NK-92 (cell line): Measurements from ENCODE around the gene CDH4.

Source experiments
- DNase-seq: peaks from one replicate; lab custom pipeline; 2025; ENCODE audit not compliant: unreplicated experiment; lab: John Stamatoyannopoulos, UW

The CDH4 gene

DNA sequence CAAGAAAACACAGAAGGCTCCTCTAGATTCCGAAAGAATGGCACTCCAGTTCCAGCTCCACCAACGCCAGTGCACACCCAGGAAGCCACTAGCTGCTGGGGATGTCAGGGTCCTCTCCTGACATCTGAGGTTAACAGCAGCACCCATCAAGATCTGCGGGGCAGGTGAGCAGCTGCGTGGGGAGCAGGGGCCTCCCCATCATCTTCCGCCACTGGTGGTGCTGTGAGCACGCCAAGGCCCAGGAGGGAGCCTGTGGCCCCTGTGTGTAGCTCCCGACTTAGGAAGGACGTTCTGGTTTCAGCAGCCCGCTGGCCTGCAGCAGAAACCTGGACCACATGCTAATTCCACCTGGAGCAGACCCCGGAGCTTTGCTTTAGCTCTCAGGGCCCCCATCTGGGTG, 427.4 kb downstream of the CDH4 start:
- no peak for DNase-seq

DNA sequence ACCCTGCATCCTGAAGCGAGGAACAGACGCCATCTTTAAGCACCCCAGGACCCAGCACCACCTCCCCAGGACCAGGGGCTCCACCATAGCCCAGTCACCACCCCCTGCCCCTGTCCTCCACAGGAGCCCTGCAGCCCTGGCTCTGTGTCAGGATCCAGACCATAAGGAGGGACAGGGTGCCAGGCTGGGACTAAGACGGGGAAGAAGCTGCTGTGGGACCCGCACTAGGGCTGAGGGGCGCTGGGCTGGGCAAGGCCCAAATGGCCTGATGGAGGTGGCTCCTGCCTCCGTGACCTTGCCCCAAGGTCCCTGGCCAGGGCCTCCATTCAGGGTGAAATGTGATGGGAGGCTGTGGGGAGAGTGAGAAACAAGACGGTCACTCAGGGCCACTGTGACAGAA, 428.0 kb downstream of the CDH4 start:
- no peak for DNase-seq

DNA sequence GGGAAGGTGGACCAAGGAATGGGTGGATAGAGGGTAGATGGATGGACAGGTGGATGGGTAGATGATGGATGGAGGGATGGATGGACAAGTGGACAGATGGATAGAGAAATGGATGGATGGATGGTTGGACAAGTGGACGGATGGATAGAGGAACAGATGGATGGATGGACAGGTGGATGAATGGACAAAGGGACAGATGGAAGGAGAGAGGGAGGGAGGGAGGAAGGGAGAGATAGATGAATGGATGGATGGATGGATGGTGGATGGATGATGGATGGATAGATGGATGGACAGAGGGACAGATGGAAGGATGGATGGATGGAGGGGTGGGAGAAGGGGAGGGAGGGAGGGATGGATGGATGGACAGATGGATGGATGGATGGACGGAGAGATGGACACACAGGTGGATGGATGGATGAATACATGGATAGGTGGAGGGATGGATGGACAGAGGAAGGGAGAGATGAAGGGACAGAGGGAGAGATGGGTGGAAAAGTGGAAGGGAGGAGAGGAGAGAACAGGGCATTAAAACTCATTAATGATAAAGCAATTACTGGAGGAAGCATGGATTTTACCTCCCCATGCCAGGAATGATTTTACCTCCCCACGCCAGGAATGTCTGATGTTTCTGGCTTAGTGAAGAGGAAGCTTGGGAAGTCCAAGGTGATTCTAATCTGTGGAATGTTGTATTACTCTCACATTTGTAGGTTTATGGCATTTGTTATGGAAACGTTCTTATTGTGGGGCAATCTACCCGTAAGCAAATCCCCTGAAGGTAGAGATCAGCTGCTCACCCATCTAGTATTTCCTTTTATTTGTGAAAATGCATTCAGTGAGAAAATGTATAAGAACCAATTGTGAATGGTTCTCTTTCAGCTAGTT, 430.3 kb downstream of the CDH4 start:
- DNase-seq = no peak

DNA sequence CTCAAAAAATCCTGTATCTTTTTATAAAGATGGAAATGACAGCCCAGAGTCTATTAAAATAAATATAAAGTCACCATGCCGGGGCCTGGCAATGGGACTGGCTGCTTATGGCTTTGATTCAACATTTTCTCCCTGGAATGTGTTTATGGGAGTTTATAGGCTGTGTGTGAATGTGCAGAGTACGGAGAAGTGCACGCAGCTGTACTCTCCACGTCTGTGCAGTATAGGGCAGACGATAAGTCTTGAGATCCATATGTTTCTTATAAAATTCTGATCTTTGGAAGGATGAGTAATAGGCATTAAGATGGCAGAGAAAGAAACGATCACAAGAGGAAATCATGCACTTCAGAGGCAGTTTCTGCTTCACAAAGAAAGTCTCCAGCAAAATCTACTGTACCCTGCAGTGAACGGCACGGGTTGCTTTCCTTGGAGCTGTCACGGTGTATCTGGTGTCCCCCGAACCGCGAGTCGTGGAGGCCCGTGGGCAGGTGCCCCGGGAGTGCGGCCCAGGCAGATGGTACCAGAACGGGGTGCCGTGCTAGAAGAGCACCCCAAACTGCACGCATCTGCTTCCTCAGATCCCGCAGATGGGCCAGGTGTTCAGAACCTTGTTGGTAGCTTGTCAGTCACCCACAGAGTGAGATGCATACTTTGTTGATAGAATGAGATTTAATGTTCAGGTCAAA, 431.1 kb downstream of the CDH4 start:
- DNase-seq = no peak

DNA sequence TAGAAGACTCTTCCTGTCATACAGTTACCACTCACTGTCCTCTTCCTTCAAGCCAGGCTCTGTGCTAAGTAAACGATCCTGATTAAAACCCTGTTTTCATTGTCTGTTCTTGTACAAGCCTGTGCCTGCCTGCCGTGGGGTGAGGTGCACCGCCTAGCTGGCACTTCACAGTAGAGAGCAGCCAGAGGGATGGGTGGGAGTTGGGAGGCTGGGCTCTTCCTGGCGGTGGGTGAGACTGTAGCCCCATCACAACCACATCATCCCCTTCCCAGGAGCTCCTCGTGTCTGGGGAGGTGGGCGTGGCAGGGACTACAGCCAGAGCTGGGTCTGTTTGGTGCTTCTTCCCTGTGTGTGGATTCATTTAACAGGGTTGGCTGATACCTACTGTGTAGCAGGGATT, 431.7 kb downstream of the CDH4 start:
- DNase-seq = no peak

DNA sequence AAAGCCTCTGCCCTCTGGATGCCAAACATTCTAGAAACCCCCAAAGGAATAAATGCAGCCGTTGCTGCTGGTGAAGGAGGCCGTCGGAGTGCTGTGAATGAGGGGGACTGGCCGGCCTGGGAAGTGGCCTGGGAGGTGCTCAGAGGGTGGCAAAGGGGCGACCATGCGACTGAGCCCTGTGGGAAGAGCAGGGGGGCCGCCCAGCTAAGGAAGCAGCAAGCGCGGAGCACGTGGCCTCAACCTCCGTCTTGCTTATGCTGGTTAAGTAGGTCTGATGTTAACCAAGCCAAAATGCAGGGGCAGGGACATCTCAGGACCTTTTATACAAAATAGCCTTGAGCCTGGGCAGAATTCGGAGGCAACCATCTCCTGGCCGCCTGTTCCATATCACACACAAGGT, 432.1 kb downstream of the CDH4 start:
- DNase-seq = no peak

DNA sequence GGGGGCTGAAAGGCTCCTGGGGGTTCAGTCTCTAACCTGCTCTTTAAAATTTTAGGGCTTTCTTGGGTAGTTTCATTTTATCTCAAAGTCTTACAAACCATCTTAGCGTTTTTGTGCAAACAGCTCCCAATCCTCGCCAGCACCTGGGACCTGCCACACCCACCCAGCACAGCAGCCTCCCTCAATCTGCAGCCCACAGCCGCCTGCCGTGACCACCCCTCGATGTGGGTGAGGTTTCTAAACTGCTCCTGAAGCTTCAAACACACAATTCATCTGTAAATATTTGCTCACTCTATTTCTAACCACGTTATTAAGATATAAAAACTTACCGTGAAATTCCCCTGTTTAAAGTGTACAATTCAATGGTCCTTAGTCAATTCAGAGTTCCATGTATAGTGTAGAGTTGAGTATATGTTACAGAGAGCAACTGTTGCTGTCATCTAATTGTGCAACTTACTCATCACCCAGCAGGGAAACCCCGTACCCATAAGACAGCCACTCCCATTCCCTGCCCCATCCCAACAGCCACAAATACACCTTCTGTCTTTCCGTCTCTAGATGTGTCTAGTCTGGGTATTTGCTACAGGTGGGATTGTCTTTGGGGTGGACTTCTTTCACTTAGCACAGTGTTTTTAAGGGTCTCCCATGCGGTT, 432.6 kb downstream of the CDH4 start:
- no peak for DNase-seq

DNA sequence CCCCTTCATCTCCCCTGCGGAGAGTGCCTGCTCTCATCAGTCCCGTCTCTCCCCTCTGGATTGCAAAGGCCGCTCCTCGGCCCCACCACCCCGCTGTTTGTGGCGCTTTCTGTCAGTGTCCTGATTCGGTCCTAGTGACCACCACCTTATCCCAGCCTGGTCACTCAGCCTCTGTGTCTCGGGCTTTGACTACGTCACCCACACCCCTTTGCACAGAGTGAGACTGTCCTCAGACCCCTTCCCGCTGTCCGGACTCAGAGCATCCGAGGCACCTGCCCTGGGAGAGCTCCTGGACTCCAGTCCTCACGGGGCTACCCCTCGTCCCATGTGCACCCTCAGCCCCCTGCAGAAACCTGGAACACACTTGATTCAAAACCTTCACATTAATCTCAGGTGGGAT, 433.4 kb downstream of the CDH4 start:
- DNase-seq = no peak

DNA sequence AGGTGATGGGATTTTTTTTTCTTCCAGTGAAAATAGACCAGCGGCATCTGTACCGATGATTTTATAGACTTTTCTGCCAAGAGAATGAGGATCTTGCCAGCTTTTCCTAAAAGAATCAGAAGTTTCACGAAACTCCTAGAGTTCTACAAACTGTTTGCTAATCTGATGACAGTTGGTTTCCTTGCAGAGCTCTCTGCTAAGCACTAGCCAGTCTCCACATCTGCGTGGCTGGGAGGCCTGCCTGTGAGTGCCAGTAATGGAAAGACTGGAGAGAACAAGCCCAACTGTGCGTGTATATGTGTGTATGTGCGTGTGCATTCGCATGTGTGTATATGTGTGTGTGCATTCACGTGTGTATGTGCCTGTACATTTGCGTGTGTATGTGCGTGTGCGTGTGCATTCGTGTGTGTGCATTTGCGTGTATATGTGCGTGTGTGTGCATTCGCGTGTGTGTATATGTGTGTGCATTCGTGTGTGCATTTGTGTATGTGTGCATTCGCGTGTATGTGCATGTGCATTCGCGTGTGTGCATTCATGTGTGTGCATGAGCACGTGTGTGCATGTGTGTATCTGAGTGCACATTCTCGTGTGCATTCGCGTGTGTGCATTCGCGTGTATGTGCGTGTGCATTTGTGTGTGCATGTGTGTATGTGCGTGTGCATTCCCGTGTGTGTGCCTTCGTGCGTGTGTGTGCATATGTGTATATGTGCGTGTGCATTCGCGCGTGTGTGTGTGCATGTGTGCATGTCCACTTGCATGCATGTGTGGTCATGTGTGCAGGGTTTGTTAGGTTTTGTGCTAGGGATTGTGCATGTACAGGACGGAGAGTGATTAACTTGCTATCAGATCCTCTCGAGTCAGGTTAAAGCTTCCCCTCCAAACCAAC, 434.2 kb downstream of the CDH4 start:
- DNase-seq = no peak

DNA sequence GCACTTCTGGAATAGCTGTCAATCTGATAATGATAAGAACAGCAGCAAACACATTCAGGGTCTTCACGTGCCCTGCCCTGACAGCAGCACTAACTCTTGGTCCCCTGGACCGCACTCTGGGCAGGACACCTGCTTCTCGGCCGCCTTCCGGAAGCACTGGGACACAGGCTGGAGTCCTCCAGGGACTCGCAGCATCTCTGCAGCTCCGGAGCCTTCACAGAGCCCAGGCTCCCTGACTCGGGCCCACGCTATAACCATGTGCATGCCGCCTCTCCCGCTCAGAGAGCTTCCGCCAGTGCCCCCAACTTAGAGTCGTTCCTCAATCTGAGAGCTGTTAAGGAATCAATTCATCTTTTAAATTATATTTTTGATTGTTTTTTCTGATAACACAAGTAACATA, 436.4 kb downstream of the CDH4 start:
- DNase-seq = no peak

DNA sequence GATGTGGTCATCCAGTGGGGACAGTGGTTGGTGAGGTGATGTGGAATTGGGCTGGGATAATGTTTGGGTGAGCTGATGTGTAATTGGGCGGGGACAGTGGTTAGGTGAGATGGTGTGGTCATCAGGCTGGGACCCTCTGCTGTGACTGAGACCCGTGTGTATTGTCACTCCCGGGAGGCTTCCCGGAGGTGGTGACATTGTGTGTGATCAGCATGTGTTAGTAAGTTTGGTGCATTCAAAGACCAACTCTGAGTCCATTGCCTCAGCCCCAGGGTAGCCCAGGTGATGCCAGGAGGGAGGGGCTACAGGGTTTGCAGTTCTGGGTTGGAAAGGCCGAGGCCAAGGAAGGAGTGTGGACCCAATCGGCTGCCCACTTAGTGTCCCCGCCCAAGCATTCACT, 438.1 kb downstream of the CDH4 start:
- DNase-seq = no peak

DNA sequence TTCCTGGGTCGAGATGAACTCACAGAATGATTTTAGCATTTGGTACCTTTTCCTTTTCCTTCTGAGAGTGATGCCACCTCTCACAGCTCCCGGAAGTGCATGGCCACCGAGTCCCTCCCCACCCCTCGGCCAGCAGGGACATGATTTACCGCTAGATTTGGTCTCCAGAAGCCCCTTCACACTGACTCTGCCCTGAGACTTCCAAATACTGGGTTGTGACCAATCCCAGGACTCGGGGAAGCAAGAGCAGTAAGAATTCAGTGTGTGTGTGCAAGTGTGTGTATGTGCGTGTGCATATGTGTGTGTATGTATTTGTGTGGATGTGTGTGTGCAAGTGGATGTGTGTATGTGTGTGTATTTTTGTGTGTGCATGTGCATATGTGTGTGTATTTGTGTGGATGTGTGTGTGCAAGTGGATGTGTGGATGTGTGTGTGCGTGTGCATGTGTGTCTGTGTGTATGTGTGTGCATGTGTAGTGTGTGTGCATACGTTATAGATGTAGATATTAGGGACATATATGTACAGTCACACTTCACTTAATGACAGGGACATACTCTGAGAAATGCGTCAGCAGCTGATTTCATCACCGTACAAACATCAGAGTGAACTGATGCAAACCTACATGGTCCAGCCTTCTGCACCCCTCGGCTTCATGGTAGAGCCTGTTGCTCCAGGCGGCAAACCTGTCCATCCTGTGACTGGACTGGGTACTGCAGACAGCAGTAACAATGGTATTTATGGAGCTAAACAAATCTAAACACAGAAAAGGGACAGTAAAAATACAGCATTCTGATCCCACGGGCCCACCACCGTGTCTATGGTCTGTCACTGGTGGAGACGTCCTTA, 439.2 kb downstream of the CDH4 start:
- no peak for DNase-seq

DNA sequence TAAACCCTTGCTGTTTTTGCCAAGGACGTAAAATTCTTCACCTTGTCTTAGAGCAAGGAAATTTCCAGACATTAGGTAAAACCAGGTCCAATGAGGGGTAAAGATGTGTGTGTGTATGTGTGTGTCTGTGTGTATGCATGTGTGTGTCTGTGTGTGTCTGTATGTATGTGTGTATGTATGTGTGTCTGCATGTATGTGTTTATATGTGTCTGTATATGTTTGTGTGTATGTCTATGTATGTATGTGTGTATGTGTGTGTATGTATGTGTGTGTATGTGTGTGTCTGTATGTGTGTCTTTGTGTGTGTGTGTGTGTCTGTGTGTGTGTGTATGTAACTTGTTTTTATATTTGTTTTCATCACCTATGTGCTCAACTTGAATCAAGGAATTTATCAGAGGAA, 439.9 kb downstream of the CDH4 start:
- no peak for DNase-seq

DNA sequence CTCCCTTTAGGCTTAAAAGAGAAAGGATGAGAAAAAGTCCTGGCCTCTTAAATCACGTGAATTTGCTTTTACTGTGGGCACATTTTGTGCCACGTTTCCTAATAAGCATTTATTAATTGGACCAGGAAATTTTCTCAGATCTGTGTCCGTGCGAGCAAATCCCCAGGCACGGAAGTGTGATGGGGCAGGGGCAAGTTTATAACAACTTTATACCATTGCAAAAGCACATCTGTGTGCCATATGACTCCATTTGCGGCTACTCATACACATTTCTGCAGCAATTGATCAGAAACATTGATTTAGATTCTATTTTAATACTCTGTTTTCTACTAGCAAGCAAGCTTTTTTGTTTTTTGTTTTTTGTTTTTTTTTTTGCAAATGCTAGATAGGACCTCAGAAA, 440.4 kb downstream of the CDH4 start:
- DNase-seq = no peak

DNA sequence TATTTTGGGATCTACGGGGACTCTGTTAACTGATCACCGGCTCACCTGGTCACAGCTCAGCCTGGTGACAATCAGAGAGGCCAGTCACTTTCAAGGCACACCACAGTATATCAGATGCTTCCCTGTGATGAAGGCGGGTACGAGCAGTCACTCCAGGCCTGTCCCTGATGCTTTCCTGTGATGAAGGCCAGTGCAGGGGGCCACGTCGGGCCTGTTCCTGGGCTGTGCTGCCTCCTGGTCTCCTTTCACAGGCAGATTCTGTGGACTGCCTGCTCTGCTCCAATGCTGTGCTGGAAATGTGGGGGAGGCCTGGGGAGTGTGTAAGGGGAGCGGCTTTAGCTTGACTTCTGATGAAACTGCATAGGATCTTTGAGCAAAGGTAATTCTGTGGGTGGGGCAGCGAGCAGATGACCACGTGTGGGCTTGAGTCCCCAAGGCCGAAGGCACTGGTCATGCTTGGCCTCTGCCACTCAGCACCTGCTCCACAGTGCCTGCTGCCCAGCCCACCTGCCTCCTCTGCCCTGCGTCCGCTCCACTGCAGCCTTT, 441.1 kb downstream of the CDH4 start:
- no peak for DNase-seq

DNA sequence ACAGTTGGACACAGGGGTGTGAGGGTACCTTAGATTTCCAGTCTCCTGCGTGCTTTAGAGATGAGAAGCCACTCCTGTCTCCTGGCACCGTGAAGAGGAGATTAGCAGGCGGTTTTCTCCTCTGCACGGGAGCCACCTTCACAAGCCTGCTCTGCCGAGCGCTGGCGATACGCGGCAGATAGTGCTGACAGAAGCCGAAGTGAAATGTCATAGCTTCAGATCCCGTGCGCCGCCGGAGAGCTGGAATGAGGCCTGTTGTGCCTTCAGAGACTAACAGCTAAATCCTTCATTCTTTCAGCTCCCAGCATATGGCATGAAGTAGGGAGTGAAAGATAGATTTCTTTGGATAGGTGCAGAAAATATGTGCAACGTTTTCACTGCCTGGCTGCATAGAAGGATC, 442.6 kb downstream of the CDH4 start:
- no peak for DNase-seq

DNA sequence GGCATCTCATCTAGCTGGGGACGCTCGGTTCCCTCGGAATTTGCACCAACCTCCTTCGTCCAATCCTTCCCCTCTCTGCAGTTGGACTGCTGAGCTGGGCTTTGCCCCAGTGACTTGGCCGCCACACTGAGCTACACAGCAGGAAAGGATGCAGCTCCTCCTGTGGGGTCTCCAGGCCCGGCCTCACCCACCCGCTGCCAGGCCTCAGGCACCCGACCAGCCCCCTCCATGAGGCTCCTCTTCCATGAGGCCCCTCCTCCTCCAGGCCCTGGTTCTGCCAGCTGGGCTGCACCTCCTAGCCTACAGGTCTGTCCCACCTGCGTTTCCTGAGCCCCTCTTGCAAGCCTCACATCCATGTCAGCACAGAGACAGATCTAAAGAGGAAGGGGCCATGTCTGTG, 443.7 kb downstream of the CDH4 start:
- DNase-seq = no peak

DNA sequence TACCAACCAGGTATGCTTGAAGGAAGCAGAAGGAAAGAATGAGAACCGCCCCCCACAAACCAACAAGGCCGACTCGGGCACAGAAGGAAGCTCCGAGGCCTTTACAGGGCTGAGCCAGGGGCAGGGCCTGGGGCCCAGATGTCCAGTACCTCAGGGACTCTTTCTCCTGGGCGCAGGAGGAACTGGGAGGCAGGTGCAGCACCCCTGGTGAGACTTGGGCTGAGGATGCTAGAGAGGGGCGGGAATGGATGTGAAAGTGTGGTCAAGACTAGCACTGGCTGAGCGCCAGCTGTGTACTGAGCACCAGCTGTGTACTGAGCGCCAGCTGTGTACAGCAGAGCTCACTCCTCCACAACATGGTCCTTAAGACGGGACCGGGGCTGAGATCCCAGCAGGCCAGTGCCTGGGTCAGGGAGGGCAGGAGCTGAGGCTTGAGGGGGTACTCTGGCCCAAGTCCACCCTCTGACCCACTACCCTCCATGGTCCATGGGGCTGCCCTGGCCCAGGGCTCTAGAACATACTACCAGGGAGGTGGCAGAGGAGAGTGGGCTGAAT, 444.2 kb downstream of the CDH4 start:
- DNase-seq = no peak
